Activated CD8-positive, alpha-beta T cell treated with anti-CD3 and anti-CD28 coated beads for 36 hours (primary cell): ENCODE results near the gene BORA. TPM values are rescaled to one million over a fixed set of nuclear protein-coding genes. Genes with fewer than 3 reads are reported as not detected.

Experiments
- ATAC-seq: fragments of 200-7000 bp; cut with Tn5 transposase; one replicate; pipeline ENCODE4 v1.10.0; 2021; ENCODE audit warnings: mild to moderate bottlenecking, moderate library complexity
- CTCF ChIA-PET: fragments of 350-600 bp; sonication (Branson Sonifier 250); formaldehyde crosslinking; loops from one replicate; lab custom pipeline; 2021; ENCODE audit warnings: antibody characterized with exemption; lab: Charles Lee
- POLR2A ChIA-PET: fragments of 350-600 bp; sonication (Branson Sonifier 250); formaldehyde crosslinking; loops from one replicate; lab custom pipeline; 2021; ENCODE audit warnings: antibody characterized with exemption; lab: Charles Lee
- DNase-seq: peaks from one replicate; pipeline ENCODE4 v3.0.0-alpha.2; 2020
- H3K27ac Mint-ChIP-seq: one replicate; pipeline ENCODE4 v1.8.0; 2021; ENCODE audit warnings: mild to moderate bottlenecking, mixed read lengths
- H3K27me3 Mint-ChIP-seq: one replicate; pipeline ENCODE4 v1.8.0; 2021; ENCODE audit warnings: mixed read lengths
- H3K36me3 Mint-ChIP-seq: one replicate; pipeline ENCODE4 v1.8.0; 2021; ENCODE audit warnings: low read depth, mixed read lengths
- H3K4me1 Mint-ChIP-seq: one replicate; pipeline ENCODE4 v1.8.0; 2021; ENCODE audit warnings: low read depth, mixed read lengths
- H3K4me3 Mint-ChIP-seq: one replicate; pipeline ENCODE4 v1.8.0; 2021; ENCODE audit warnings: mild to moderate bottlenecking, moderate library complexity, mixed read lengths
- H3K9me3 Mint-ChIP-seq: one replicate; pipeline ENCODE4 v1.8.0; 2021; ENCODE audit warnings: mixed read lengths
- CTCF ChIP-seq: fragments of 200-600 bp; IDR thresholded peaks from one replicate; pipeline ENCODE4 v1.8.0; 2022; ENCODE audit warnings: antibody characterized with exemption, mild to moderate bottlenecking
- intact Hi-C: fragments of 100-400 bp; cut with micrococcal nuclease; formaldehyde crosslinking; loops from one replicate; pipeline ENCODE4 v1.10.0; 2022
- total RNA-seq, 2 experiments: library from RNA; stranded (reverse); gene quantifications; one replicate each; pipeline ENCODE4 v1.2.3, GENCODE V29; 2021

BORA gene
- total RNA-seq, 2 experiments from 2014 or later, result 16.8 to 17.5 TPM

DNA sequence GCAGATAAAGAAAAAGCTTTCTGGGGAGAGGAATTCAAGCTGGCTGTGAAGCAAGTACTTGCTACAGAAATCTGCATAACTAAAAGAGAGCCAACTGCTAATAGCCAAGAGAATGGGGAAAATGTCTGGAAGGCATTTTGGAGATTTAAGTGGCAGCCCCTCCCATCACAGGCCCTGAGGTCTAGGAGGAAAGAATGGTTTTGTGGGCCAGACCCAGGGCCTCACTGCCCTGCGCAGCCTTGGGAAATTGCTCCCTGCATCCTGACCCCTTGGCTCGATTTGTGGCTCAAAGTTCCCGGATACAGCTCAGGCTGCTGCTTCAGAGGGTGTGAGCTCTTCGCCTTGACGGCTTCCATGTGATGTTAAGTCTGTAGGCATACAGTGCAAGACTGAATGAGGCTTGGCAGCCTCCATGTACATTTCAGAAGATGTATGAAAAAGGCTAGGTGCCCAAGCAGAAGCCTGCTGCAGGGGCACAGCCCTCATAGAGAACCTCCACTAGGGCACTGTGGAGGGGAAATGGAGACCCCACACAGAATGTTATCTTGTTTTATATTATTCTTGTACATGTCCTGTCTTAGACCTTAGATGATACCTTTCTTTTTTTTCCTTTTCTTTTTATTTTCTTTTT is 34.7 kb upstream of the BORA start:
- intact Hi-C loops, result no loop called here
- Mint-ChIP-seq H3K27ac (no peak overlapping the region), H3K4me1 (no peaks in the 10 kb centered on the region), H3K9me3 (peaks cover 6% of the 10 kb centered on the region), H3K27me3 (peaks cover 5% of the 10 kb centered on the region), H3K36me3 (no peaks in the 10 kb centered on the region), H3K4me3 (no peak overlapping the region)
- ATAC-seq, result no peak
- no peak for TF ChIP-seq CTCF
- ChIA-PET CTCF (no interaction called here), POLR2A (no interaction called here)
- DNase-seq, result no peak

GRCh38 chr13:72693832-72694231 is 33.9 kb upstream of the BORA start:
- peaks cover 6% of the 10 kb centered on the region for H3K9me3 Mint-ChIP-seq
- POLR2A ChIA-PET, result no interaction called here
- intact Hi-C loops, result no loop called here
- H3K27me3 Mint-ChIP-seq, result peaks cover 5% of the 10 kb centered on the region
- H3K36me3 Mint-ChIP-seq, result no peaks in the 10 kb centered on the region
- no peak overlapping the region for H3K4me3 Mint-ChIP-seq
- ATAC-seq, result no peak
- CTCF ChIA-PET, result interaction anchor here (1.2 kb wide), 1 partner anchor 8 kb away, joined by 3 read pairs; no protein-coding TSS in a partner anchor
- DNase-seq, result no peak
- TF ChIP-seq CTCF, result no peak
- H3K27ac Mint-ChIP-seq, result no peak overlapping the region
- no peaks in the 10 kb centered on the region for H3K4me1 Mint-ChIP-seq

- H3K9me3 Mint-ChIP-seq, result peaks cover 6% of the 10 kb centered on the region
- no peaks in the 10 kb centered on the region for H3K36me3 Mint-ChIP-seq
- peaks cover 5% of the 10 kb centered on the region for H3K27me3 Mint-ChIP-seq
- POLR2A ChIA-PET, result no interaction called here
- CTCF ChIA-PET, result interaction anchor here (1.2 kb wide), 1 partner anchor 8 kb away, joined by 3 read pairs; no protein-coding TSS in a partner anchor
- ATAC-seq (no peak), DNase-seq (no peak)
- no peak overlapping the region for H3K4me3 Mint-ChIP-seq
- no peak for TF ChIP-seq CTCF
- no peak overlapping the region for H3K27ac Mint-ChIP-seq
- intact Hi-C loops, result no loop called here
- no peaks in the 10 kb centered on the region for H3K4me1 Mint-ChIP-seq
Measured at GRCh38 chr13:72694314-72694713, 33.4 kb upstream of the BORA start.

DNA sequence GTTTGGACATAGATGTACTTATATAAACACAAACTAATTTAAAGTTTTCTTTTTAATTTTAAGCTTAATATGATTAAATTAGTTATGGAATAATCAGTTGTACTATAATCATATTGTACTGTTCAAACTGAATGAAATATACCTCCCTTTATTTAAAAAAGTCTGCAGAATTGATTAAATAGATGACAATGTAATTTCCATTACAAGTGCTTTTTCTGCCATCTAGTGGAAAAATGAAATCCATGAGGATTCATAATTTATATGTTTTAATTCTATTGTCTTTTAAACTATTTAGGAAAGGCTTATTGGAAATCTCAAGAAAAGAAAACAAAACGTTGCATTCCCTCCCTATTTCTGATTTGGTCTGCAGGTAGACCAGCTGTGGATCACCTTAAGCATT is 31.1 kb upstream of the BORA start:
- intact Hi-C loops, result no loop called here
- POLR2A ChIA-PET, result no interaction called here
- ATAC-seq, result no peak
- H3K9me3 Mint-ChIP-seq, result peaks cover 7% of the 10 kb centered on the region
- H3K4me1 Mint-ChIP-seq, result no peaks in the 10 kb centered on the region
- CTCF ChIA-PET, result no interaction called here
- peak; percentile 20 for TF ChIP-seq CTCF
- H3K36me3 Mint-ChIP-seq, result no peaks in the 10 kb centered on the region
- no peak for DNase-seq
- no peak overlapping the region for H3K4me3 Mint-ChIP-seq
- H3K27ac Mint-ChIP-seq, result no peak overlapping the region
- no peaks in the 10 kb centered on the region for H3K27me3 Mint-ChIP-seq

DNA sequence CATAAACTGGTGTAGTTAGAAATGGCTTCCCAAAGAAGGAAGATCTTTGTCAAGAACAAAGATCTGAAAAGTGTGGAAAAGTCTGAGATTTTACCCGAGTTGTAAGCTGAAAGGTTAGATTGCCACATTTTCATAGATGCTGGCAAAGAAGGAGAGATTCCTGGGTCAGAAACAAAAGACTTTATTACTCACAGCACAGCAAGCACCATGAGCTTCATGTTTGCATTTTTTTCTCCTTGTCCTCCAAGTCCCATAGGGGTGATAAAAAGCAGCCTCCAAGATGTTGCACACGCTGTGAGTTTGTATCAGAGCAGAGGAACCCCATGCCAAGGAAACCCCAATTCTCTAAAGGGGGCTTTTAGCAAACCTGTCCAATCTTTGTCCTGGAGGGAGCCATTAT is 29.6 kb upstream of the BORA start:
- peaks cover 2% of the 10 kb centered on the region for H3K9me3 Mint-ChIP-seq
- intact Hi-C loops, result no loop called here
- POLR2A ChIA-PET, result interaction anchor here (0.6 kb wide), 1 partner anchor 117 kb away, joined by 3 read pairs; no protein-coding TSS in a partner anchor

More for the DNA sequence above, 29.6 kb upstream of the BORA start:
- DNase-seq (no peak), ATAC-seq (no peak)
- Mint-ChIP-seq H3K27me3 (no peaks in the 10 kb centered on the region), H3K4me1 (no peaks in the 10 kb centered on the region), H3K4me3 (no peak overlapping the region), H3K27ac (no peak overlapping the region), H3K36me3 (no peaks in the 10 kb centered on the region)
- CTCF ChIA-PET, result interaction anchor here (1.0 kb wide), 1 partner anchor 14 kb away, joined by 3 read pairs; no protein-coding TSS in a partner anchor
- TF ChIP-seq CTCF, result no peak
